Suprapubic skin (tissue), 3 donors: Measurements from ENCODE around the gene TMEM30A.

Source experiments
- CTCF ChIP-seq, 2 donors: fragments of 200-600 bp in 1 of 2; fragments of 450-650 bp in 1 of 2; sonication (generic) in 1 of 2; IDR thresholded peaks; one replicate each; pipeline ENCODE4 v1.5.1; 2016 to 2019; ENCODE audit warnings: antibody characterized with exemption in 2 of 2, mild to moderate bottlenecking in 1 of 2, moderate library complexity in 1 of 2
- EP300 ChIP-seq: sonication (generic); formaldehyde crosslinking; IDR thresholded peaks from one replicate; pipeline ENCODE4 v1.6.1; 2017; ENCODE audit warnings: antibody characterized with exemption
- POLR2A ChIP-seq, 2 donors: fragments of 450-650 bp; IDR thresholded peaks; one replicate each; pipeline ENCODE4 v1.6.1; 2017; ENCODE audit warnings: antibody characterized with exemption in 2 of 2, mild to moderate bottlenecking in 2 of 2, moderate library complexity in 2 of 2

- peak; percentile 73 for TF ChIP-seq CTCF (IDR thresholded peaks at IDR 0.05)
- no peak for TF ChIP-seq EP300
- no peak for TF ChIP-seq POLR2A (IDR thresholded peaks at IDR 0.05)
Observed at GRCh38 chr6:75266716-75267291, 17.8 kb downstream of the TMEM30A start.
